Adrenal gland (tissue), 19 donors: ENCODE measurements around the gene POLR3K. TPM values are rescaled to one million over a fixed set of nuclear protein-coding genes. Genes with fewer than 3 reads are reported as not detected.

Experiments used
- DNase-seq, 7 donors: peaks; one replicate each; pipeline ENCODE4 v3.0.0-alpha.2; 2019 to 2020
- H3K27ac ChIP-seq, 5 donors: fragments of 200-600 bp; sonication (generic) in 4 of 5; 1 replicate in 3 of 5; 2 replicates in 2 of 5; pipeline versions ENCODE4 v1.5.1 to v1.8.0; 2016 to 2020; ENCODE audit warnings: mild to moderate bottlenecking in 1 of 5
- H3K27me3 ChIP-seq: fragments of 200-600 bp; 2 replicates; pipeline ENCODE4 v1.8.0; 2021
- H3K36me3 ChIP-seq, 2 donors: fragments of 200-600 bp; replicated peaks in 1 of 2; 1 replicate in 1 of 2; 2 replicates in 1 of 2; pipeline versions ENCODE4 v1.5.1 to v1.8.0; 2018 to 2022
- H3K4me1 ChIP-seq, 2 donors: fragments of 200-600 bp; replicated peaks in 1 of 2; 1 replicate in 1 of 2; 2 replicates in 1 of 2; pipeline versions ENCODE4 v1.5.1 to v1.8.0; 2018 to 2021
- H3K4me3 ChIP-seq, 4 donors: fragments of 200-600 bp; sonication (generic) in 3 of 4; one replicate each; pipeline ENCODE4 v1.5.1; 2016 to 2018
- H3K9me3 ChIP-seq, 3 donors: fragments of 200-600 bp; sonication (generic) in 1 of 3; replicated peaks in 1 of 3; 1 replicate in 2 of 3; 2 replicates in 1 of 3; pipeline versions ENCODE4 v1.5.1 to v1.8.0; 2016 to 2021
- POLR2A ChIP-seq, 2 donors: fragments of 450-650 bp; IDR thresholded peaks; one replicate each; pipeline ENCODE4 v1.6.1; 2017; ENCODE audit warnings: antibody characterized with exemption in 2 of 2, mild to moderate bottlenecking in 2 of 2, moderate library complexity in 1 of 2
- WGBS, 4 donors: extraction: QIAGEN DNeasy Blood & Tissue Kit in 2 of 4; methylation state at CpG; one replicate each; pipeline versions ENCODE4 v1.1.5 to v1.1.7; 2013 to 2017; 5-methylcytosine and 5-hydroxymethylcytosine counted together
- intact Hi-C, 2 donors: fragments of 100-400 bp; cut with DNase I; formaldehyde crosslinking; loops; one replicate each; pipeline versions ENCODE4 v1.14.1 to v1.15.0; 2022 to 2023
- long read RNA-seq, 10 donors: library from polyadenylated mRNA in 3 of 10; unstranded in 2 of 10; stranded (forward) in 1 of 10; transcript quantifications; one replicate each; pipeline ENCODE4 v2.0.0 and lab custom pipeline, GENCODE V29; 2021 to 2026
- polyA plus RNA-seq, 3 donors: library from polyadenylated mRNA; stranded (reverse); fragments of 200-250 nt in 2 of 3; fragments of 350-450 nt in 1 of 3; fragmentation: Illumina TruSeq in 1 of 3; extraction: RNeasy Lipid Tissue Mini Kit (QIAGEN cat#74804) in 1 of 3; gene quantifications; one replicate each; pipeline ENCODE4 v1.2.3, GENCODE V29; 2013 to 2014
- total RNA-seq, 9 donors: library from RNA; depleted of rRNA in 4 of 9; stranded (reverse); fragments of >200 nt in 4 of 9; fragments of 120-200 nt in 1 of 9; fragmentation: NEBNext Ultra II Directional in 1 of 9; extraction: Animal tissue kit (Norgen Biotek cat#: 25700) in 1 of 9; gene quantifications; one replicate each; pipeline versions ENCODE4 v1.1.0 to v1.2.4, GENCODE V29; 2013 to 2023
- TF ChIP-seq, protein P1 (sequence below), 6 experiments: fragments of 450-650 bp in 4 of 6; fragments of 200-600 bp in 2 of 6; sonication (generic) in 1 of 6; IDR thresholded peaks; 1 replicate in 5 of 6; 2 replicates in 1 of 6; pipeline versions ENCODE4 v1.5.1 to v1.8.0; 2016 to 2021; ENCODE audit warnings: antibody characterized with exemption in 6 of 6, mild to moderate bottlenecking in 2 of 6, moderate library complexity in 1 of 6
- donor health status: healthy with polysubstance abuse.
- donor health status: Bipolar disorder and iron deficiency.
- donor health status: DM: yes; HTN: yes; CAD: no.
- donor health status: DM: no; HTN: no; CAD: no.
- donor health status: DM: no; HTN: no; CAD: no.
- donor health status: DM: yes; HTN: yes; CAD: no.

POLR3K gene
- 10 to 100 TPM in 4 of 9 donors, 1 to 10 TPM in 5; 3.6 to 21.4 (median 8.9) TPM for total RNA-seq
- 10 to 100 TPM in 1 of 3 donors, 1 to 10 TPM in 2; 6.1 to 15.1 (median 8.4) TPM for polyA plus RNA-seq
- long read RNA-seq, donor 1, transcript POLR3K-201 (3 exons, 1,392 nt) = major isoform, 71 of 182 reads
- long read RNA-seq, donor 1, partial matches to known transcripts = 20 of 182 reads
- long read RNA-seq, donor 1, other reads (novel, unspliced or antisense) = 89 of 182 reads
- long read RNA-seq, donor 2, transcript POLR3K-201 (3 exons, 1,392 nt) = major isoform, 22 of 122 reads
- long read RNA-seq, donor 2, partial matches to known transcripts = 37 of 122 reads
- long read RNA-seq, donor 2, other reads (novel, unspliced or antisense) = 63 of 122 reads
- long read RNA-seq, donor 3, transcript POLR3K-201 (3 exons, 1,392 nt) = major isoform, 37 of 127 reads
- long read RNA-seq, donor 3, partial matches to known transcripts = 20 of 127 reads
- long read RNA-seq, donor 3, other reads (novel, unspliced or antisense) = 69 of 127 reads
- long read RNA-seq, donor 4, transcript POLR3K-201 (3 exons, 1,392 nt) = major isoform, 20 of 22 reads
- long read RNA-seq, donor 4, partial matches to known transcripts = 0 of 22 reads
- long read RNA-seq, donor 4, other reads (novel, unspliced or antisense) = 2 of 22 reads
- long read RNA-seq, donor 5, transcript POLR3K-201 (3 exons, 1,392 nt) = major isoform, 27 of 27 reads
- long read RNA-seq, donor 5, partial matches to known transcripts = 0 of 27 reads
- long read RNA-seq, donor 5, other reads (novel, unspliced or antisense) = 0 of 27 reads
- long read RNA-seq, donor 6, transcript POLR3K-201 (3 exons, 1,392 nt) = major isoform, 27 of 28 reads
- long read RNA-seq, donor 6, partial matches to known transcripts = 0 of 28 reads
- long read RNA-seq, donor 6, other reads (novel, unspliced or antisense) = 1 of 28 reads
- long read RNA-seq, donor 7, transcript POLR3K-201 (3 exons, 1,392 nt) = major isoform, 13 of 14 reads
- long read RNA-seq, donor 7, partial matches to known transcripts = 0 of 14 reads
- long read RNA-seq, donor 7, other reads (novel, unspliced or antisense) = 0 of 14 reads
- long read RNA-seq, donor 8, transcript POLR3K-201 (3 exons, 1,392 nt) = major isoform, 35 of 127 reads
- long read RNA-seq, donor 8, partial matches to known transcripts = 90 of 127 reads
- long read RNA-seq, donor 8, other reads (novel, unspliced or antisense) = 0 of 127 reads
- long read RNA-seq, donor 9, transcript POLR3K-201 (3 exons, 1,392 nt) = major isoform, 37 of 53 reads
- long read RNA-seq, donor 9, partial matches to known transcripts = 16 of 53 reads
- long read RNA-seq, donor 9, other reads (novel, unspliced or antisense) = 0 of 53 reads
- long read RNA-seq, donor 10, transcript POLR3K-201 (3 exons, 1,392 nt) = major isoform, 17 of 17 reads
- long read RNA-seq, donor 10, partial matches to known transcripts = 0 of 17 reads
- long read RNA-seq, donor 10, other reads (novel, unspliced or antisense) = 0 of 17 reads

DNA sequence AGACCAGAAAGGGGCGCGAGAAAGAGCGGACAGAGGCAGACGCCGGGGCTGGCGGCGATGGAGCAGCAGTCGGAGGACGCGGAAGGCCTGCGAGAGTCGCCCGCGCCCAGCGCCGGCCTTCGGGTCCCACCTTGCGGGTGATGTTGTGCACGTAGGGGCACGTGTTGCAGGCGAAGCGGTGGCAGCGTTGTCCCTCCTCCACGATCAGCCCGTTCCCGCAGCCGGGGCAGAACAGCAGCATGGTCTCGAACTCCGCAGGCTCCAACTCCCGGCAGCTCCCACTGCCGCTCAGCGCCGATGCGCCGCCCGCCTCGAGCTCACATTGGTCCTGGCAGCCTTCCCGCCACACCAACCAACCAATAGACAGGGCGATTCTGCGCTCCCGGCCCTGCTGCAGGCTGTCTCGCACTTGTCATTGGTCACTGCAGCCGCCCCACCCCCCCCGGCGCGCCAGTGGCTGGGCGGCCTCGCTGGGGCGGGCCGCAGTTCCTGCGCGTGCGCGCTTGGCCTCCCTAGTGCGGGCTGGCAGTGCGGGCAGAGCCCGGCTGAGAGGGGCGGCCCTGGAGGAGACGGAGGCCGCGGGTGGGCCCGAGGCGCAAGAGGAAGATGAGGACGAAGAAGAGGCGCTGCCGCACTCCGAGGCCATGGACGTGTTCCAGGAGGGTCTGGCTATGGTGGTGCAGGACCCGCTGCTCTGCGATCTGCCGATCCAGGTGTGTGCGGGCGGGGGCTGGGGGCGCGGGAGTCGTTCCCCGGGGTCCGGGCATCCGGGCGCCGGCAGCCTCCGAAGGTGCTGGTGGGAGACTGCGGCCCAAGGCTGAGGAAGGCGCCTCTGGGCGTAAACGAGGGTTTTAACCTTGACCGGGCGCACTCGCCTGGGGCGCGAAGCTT lies at the start of gene POLR3K, which contains the start of gene SNRNP25:
TSS of gene POLR3K (minus strand) at position 263 of the 891 bp plus-strand sequence. CDS start at position 241, 22 bp downstream.
TSS of gene SNRNP25 (plus strand) at position 483 of the 891 bp plus-strand sequence. CDS start at position 672, 189 bp downstream.
- Histone ChIP-seq H3K4me3 (peak within 1 kb of the TSS; percentile 60 to 96 (median 62)), H3K27ac (peak within 1 kb of the TSS; percentile 15 to 83 (median 78)), H3K9me3 (no peaks in the 10 kb centered on the region), H3K4me1 (peaks cover 5 to 16% of the 10 kb centered on the region in 2 donors), H3K36me3 (peaks cover 0 to 17% of the 10 kb centered on the region in 2 donors), H3K27me3 (no peaks in the 10 kb centered on the region)
- intact Hi-C loops = no loop called here
- TF ChIP-seq, protein P1, sequence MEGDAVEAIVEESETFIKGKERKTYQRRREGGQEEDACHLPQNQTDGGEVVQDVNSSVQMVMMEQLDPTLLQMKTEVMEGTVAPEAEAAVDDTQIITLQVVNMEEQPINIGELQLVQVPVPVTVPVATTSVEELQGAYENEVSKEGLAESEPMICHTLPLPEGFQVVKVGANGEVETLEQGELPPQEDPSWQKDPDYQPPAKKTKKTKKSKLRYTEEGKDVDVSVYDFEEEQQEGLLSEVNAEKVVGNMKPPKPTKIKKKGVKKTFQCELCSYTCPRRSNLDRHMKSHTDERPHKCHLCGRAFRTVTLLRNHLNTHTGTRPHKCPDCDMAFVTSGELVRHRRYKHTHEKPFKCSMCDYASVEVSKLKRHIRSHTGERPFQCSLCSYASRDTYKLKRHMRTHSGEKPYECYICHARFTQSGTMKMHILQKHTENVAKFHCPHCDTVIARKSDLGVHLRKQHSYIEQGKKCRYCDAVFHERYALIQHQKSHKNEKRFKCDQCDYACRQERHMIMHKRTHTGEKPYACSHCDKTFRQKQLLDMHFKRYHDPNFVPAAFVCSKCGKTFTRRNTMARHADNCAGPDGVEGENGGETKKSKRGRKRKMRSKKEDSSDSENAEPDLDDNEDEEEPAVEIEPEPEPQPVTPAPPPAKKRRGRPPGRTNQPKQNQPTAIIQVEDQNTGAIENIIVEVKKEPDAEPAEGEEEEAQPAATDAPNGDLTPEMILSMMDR (IDR thresholded peaks at IDR 0.05) = no peak
- TF ChIP-seq POLR2A (IDR thresholded peaks at IDR 0.05) = peak; percentile 15 to 77
- WGBS, 4 donors = 0 to 1% (median 1%) methylated on average over 42 to 91 of the region's 91 CpGs
- DNase-seq = peak; percentile 99 to 100 (median 100)

DNA sequence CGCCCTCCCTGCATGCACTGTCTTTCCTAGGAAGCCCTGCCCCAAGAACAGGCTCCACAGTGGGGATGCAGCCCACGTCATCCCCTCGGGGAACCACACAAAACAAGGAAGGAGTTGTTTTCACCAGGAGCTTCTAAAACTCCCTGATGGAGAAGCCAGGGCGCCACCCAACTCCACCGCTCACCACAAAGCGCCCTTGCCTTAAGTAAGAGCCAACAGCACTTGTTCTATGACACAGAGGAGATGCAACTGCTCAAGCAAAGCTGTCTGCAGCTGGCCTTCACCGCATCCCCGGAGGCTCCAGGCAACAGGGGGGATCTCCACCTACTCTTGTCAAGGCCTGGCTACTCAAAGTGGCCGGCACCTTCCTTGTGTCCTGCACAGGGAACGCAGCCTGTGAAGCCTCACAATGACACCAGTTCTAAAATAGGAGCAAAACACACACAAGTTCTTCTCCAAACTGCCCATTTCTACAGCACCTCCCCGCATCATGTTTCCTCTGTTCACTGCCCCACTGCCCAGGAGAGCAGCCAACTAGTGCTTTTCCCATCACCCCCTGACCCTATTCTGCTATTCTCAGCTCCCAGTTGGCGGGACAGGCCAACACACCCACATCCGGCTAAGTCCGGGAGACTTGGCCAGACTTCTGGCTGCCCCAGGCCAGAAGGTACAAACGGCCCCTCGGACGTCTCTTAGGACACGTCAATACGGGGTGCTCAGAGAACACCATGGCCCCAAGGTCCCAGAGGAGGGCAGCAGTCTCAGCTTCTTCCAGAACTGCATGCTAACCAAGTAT lies 48.9 kb upstream of the POLR3K start:
- no peak overlapping the region for H3K4me3 ChIP-seq
- H3K9me3 ChIP-seq = no peaks in the 10 kb centered on the region
- peak overlapping the region in 3 of 5 donors; percentile 4 to 75 (median 66) for H3K27ac ChIP-seq
- peaks cover 0 to 16% of the 10 kb centered on the region in 2 donors for H3K36me3 ChIP-seq
- TF ChIP-seq POLR2A (IDR thresholded peaks at IDR 0.05) = no peak
- TF ChIP-seq, protein P1 (IDR thresholded peaks at IDR 0.05) = no peak
- intact Hi-C loops = no loop called here
- peak in 5 of 7 donors; percentile 38 to 82 (median 60) for DNase-seq
- WGBS, 4 donors = 62 to 79% (median 67%) methylated on average over 14 to 19 of the region's 19 CpGs
- H3K27me3 ChIP-seq = no peaks in the 10 kb centered on the region
- peaks cover 0 to 17% of the 10 kb centered on the region in 2 donors for H3K4me1 ChIP-seq

DNA sequence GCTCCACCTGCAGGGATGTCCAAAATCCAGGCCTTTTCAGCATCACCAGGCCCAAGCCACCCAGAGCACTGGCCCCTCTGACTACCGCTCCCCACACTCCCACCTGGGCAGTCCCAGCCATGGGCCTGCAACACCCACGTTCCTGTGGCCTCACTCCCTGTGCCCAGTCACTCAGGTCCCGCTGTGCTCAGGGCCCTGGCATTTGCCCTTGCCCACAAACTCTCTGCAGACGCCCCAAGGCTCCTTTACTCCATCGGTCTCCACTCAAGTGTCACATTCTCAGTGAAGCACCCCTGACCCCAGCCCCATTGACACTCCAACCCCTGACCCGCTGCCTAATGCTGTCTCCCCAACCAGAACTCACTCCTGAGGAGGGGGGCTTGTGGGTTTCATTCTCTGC lies 48.2 kb upstream of the POLR3K start:
- peaks cover 0 to 16% of the 10 kb centered on the region in 2 donors for H3K36me3 ChIP-seq
- H3K4me3 ChIP-seq = no peak overlapping the region
- H3K9me3 ChIP-seq = no peaks in the 10 kb centered on the region
- H3K4me1 ChIP-seq = peaks cover 0 to 17% of the 10 kb centered on the region in 2 donors
- DNase-seq = no peak
- peak overlapping the region in 2 of 5 donors; percentile 66 to 74 for H3K27ac ChIP-seq
- intact Hi-C loops = no loop called here
- TF ChIP-seq, protein P1 (IDR thresholded peaks at IDR 0.05) = no peak
- TF ChIP-seq POLR2A (IDR thresholded peaks at IDR 0.05) = no peak
- 77 to 91% (median 81%) methylated on average over 3 to 6 of the region's 6 CpGs for WGBS, 4 donors
- H3K27me3 ChIP-seq = no peaks in the 10 kb centered on the region
